HG03521 (cell line): Measurements from ENCODE around the gene CHI3L2.

Experiments
- ATAC-seq: cut with Tn5 transposase; IDR thresholded peaks from one replicate; pipeline ENCODE4 v1.9.1; 2021; ENCODE audit warnings: mild to moderate bottlenecking, moderate library complexity; ENCODE audit not compliant: unreplicated experiment

CHI3L2 gene

DNA sequence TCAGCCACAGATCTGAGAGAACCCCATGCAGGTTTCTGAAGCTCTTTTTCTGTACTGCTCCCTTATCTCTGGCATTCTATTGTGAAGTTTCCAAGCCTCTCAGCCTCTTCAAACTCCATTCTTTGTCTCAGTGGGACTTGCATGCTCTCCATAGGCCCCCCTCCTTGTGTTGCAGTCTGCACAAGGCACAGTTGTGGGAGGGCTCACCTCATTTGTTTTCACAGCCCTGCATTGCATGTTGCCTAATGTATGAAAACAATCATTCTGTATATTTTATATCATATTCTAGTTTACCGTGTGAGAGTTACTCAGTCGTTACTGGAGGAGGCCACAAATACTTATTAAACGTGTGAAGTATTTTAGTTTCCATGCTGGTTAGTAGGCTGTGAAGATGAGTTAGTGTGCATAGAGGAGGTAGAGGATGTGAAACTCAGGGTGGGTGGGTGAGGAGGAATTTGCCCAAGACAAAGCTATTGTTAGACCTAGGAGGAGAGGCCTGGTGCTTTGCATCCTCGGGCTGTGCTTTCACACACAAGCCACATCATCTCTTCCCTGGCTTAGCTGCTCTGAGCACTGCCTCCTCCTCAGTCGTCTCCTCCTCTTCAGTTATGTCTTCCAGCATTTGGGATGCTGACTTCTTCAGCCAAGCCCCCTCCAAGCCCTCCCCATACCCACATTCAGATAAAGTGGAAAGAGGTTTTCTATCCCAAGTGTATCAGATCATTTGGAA is 7.8 kb upstream of the CHI3L2 start:
- no peak for ATAC-seq

DNA sequence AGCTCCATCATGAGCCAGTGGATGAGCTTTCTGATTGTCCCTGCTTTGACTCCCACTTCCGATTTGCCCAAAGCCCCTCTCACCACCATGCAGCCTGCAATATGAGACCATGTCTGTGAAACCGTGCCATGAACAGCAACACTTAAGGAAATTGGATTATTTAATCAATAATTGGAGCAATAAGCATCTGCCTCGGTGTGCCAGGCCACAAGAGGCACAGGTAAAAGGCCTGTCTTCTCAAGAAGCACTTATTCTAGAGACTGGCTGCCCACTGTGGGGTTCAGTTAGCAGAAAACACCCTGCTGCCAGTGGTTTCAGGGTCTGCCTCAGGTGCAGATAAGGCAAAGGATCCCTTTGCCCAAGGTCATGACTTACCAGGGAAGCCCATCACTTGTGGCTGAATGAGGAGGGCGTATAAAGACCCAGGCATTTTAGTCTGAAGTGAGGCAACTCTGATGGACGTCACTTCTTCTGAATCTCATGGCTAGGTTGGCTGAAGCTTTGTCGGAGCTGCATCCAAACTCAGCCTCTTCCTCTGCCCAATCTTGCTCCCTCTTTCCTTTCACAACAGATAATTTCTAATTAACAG is 7.1 kb upstream of the CHI3L2 start:
- no peak for ATAC-seq

DNA sequence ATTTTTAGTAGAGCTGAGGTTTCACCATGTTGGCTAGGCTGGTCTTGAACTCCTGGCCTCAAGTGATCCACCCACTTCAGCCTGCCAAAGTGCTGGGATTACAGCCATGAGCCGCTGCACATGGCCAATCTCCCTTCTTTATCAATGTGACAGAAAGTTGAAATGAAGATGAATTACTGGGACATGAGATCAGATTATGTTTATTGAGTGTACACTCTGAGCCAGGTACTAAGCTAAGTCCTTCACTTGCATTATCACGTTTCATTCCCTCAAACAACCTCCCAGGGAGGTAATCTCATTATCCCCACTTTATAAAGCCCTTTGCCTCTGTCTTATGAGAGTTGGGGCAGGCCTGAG is 6.3 kb upstream of the CHI3L2 start:
- ATAC-seq, result no peak

DNA sequence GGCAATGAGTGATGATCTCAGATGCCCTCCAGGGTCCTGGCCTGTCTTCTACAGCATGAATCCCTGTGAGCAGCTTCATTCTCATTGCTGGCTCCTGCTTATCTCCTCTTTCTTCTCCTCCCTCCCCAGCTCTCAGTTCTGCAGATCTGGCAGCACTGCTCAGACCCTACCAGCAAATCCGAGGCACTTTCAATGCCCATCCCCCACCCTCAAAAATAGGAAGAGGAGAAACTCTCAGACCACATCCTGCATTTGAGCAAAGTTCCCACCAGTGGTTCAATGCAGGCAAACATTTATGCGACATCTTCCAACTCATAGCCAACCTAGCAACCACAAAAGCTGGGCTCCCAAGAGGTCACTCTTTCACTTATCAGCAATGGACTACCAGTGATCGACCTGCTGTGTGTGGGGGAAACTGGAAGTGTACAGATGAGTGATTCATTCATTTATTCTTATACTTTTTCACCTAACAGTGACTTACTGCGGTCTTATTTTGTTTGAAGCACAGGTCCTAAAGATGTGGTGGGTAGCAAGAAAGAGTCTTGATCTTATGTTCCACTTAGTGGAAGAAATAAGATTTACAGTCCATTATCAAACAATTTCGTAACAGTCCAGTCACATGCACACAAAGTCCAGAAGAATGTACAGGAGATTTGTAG is 5.8 kb upstream of the CHI3L2 start:
- ATAC-seq, result peak; percentile 38

DNA sequence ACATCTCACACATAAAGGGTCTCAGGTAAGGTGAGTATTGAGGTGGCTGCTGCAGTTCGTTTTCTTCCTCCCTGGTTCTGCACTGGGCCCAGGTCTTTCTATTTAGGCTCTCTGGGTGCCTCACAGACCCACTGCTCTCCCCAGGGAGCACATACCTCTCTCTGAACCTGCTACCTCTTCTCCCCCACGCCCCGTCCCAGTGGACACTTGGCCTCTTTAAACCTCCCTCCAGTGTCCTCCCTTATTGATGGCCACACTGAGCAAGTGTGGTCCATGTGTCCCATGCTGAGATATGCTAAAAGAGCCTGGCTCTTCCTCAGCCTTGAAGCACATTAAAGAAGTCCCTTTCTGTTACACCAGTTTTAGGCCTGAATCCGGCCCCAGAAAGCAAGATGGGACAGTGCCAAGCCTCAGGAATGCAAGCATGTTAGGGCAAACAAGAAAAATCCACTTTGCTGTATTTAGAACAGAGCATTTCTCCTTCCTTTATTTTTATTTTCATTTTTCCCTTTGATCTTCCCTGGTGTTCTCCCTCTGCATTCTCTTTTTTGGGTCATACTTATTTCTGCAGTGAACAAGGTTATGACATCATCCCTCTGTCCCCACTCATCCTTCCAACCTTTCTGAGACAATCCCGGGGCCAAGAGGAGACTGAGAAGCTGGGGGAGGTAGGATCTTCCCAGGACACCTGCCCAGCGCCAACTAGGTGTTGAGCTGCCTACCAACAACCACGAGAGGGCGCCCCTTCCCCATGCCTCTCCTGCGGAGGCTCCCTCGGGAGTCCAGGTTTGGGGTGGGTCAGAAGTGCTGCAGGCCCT is 5.0 kb upstream of the CHI3L2 start:
- ATAC-seq, result peak; percentile 33

DNA sequence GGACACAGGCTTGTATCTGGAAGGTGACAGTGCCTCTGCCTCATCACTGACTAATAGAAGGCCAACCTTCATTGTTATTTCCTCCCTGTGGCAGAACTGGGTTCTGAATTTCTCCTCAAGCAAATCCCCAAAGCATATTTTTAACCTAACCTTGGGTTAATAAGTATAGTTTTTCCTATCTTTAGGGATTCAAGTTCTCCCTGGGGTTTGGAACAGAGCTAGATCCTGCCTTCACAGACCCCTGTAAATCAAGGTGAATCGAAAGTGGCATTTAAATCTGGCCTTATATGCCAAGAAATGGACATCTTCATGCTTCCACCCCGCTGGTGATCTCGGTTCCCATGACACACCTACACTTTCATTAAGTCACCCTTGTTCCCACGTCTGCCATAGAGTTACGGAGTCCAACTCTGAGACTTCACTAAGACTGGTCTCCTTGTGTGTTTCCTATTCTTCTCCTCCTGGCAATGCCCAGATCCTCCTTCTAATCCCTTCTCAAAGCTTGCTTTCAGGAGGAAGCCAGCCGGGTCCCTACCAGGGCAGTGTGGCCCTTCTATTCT is 4.3 kb upstream of the CHI3L2 start:
- no peak for ATAC-seq

DNA sequence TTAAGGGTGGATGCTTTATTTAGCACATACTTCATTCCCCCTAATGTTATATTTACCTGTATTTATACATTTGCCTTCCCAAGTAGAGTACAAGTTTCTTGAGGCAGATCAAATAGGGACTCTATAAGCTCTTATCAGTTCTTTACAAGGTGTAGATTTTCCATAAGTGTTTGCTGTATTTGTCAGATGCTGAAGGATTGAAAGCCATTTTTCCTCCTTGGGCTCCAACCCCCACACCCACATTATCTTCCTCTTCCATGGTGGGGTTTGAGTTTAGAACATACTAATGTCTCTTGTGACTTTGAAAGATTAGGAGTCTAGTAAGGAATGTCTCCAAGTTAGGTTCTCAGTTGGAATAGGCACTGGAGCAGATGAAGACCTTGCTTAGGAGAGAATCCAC is 2.4 kb upstream of the CHI3L2 start:
- ATAC-seq, result no peak

DNA sequence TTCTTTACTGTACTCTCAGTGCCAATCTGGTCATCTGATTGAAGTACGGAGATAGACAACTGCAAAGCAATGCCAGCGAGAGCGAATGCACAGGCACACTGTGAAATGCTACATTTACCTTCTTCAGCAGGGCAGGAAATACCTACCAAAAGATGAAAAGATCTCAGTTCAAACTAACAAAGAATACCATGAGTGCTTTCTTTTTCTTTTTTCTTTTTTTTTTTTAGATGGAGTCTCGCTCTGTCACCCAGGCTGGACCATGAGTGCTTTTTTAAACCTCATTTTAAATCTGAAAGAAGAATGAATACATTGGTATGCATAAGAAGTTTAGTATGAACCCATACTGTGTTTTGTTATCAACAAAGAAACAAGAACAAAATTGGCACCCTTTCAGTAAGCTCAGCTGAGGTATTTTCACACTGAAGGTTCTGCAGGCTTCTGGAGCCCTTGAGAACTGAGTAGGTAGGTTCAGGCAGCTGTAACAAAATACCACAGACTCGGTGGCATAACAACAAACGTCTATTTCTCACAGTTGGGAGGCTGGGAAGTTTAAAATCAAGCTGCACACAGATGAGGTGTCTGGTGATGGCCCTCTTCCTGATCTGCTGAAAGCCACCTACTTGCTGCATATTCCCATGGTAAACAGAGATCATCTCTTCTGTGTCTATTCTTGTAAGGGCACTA is 1.7 kb upstream of the CHI3L2 start:
- no peak for ATAC-seq

DNA sequence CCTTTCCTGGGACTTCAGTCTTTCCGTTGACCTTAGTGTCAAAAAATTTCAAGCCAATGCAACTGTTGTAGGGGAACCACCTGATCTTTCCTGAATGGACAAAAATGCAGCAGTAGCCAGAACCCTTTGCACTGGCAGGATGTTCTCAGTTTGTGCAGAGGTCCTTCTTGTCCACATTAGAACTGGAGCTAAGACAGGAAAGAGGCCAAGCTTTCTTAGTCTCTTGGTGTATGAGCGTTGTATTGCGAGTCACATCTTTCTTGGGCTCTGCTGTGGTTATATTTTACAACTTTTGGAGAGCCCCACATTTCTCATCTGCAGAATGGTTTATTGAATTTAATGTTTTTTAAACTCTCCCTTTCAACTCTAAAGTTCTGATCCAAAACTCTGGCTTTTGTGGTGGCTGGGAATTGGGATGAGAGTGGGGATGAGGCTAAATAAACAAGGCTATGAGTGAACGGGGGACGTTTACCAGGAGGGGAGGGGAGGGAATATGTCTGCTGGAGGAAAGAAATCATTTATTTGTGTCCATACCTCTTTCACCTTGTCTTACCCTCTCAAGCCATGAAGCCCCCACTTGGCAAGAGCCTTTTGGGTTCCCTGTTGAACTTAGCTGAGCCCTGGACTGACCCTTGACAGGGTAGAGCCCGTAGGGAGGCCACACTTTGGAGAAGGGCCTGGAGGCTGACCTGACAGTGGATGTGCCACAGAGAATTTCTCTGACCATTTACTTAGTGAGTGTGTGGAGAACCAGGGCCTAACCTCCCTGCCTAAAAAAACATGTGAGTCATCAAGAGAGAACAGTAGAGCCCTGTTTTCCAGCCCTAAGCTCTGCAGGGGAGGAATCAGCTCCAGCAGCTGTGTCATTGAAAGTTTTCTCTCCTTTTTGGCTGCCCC is 586 bp downstream of the CHI3L2 start:
- ATAC-seq, result no peak

DNA sequence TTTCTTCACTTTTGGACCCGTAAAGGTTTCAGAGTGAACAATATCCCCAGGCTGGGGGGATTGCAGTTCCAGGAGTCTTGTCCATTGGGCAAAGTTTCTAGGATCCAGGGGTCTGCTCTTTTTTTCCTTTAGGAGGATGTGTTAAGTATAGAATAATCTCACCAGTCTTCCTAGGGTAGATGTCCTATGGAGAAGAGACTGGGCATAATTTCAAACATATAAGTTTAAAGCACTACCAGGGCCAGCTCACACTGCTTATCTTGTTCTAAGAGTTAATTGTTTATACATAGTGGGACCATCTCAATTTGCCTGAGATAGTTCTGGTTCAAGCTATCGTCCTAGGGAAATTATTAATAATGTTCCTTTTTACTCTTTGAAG is 1.2 kb downstream of the CHI3L2 start:
- ATAC-seq, result no peak

DNA sequence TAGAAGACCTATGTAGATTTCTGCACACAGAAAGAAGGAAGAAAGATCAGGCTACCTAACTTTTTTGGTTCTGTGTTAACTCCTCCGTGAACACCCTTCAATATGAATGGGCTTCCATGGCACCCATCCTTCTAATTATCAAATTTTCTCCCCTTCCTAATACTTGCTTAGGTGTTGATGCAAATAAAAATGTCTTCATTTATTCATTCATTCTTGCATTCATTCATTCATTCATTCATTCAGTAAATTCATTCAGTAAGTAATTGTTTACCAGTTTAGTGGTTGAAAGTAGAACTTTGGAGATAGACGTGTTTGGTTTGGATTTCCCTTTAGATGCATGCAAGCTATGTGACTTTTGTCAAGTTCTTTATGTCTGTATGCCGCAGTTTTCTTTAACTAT is 4.6 kb downstream of the CHI3L2 start:
- ATAC-seq, result no peak

DNA sequence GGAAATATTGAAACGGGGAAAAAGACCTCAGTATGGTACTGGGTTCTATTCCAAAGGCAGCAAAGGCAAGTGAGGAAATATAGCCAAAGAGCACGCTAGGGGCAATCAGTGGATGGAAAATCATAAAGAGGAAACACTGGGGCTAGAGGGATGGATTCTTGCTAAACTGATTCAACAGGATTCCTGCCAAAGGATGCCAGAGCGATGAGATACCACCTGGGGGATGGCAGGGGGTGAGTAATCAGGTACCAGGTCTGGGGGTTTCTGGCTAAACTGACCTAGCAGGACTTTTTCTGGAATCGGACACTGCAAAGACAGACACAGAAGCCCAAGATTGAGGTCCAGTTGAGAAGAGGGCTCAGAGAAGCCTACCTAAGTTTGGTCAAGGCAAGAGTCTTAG is 6.7 kb downstream of the CHI3L2 start:
- ATAC-seq, result no peak

DNA sequence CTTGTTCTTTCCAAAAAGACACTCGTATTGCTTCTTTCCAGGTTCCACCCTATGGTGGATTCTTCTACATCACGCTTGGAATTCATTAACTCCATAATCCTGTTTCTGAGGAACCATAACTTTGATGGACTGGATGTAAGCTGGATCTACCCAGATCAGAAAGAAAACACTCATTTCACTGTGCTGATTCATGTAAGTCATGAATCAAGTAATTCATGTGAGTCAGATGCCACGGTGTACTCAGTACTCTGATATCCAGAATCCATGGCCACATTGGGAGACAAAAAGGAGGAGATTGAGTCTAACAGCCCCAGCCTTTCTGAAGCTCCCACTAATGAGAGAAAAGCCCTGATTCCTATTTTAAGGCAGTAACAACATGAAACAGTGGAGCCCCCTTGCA is 7.4 kb downstream of the CHI3L2 start:
- ATAC-seq, result no peak

DNA sequence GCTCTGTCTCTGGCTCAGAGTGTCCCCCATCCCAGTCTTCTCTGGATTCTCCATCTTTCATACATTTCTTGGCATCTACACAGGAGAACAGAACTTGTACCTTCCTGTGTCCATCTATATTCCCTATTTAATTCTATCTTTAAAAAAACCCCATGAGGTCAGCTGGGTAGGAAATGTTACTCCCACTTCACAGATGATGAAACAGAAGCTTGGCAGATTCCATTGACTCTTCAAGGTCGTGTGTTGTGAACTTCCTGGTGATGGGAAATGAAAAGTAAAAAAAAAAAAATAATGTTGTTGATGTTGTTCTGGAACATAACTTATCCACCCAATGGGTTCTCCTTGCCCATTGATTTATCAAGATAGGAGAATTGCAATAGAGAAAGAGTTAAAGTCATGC is 8.9 kb downstream of the CHI3L2 start:
- ATAC-seq, result no peak

DNA sequence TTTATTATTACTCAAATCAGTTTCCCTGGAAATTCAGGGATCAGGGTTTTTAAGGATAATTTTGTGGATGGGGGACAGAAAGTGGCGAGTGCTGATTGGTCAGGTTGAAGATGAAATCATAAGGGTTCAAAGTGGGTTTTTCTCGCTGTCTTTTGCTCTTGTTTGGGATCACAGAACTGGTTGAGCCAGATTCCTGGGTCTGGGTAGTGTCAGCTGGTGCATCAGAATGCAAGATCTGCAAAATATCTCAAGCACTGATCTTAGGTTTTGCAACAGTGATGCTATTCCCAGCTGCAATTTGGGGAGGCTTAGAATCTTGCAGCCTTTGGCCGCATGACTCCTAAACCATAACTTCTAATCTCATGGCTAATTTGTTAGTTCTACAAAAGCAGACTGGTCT is 9.3 kb downstream of the CHI3L2 start:
- ATAC-seq, result no peak

DNA sequence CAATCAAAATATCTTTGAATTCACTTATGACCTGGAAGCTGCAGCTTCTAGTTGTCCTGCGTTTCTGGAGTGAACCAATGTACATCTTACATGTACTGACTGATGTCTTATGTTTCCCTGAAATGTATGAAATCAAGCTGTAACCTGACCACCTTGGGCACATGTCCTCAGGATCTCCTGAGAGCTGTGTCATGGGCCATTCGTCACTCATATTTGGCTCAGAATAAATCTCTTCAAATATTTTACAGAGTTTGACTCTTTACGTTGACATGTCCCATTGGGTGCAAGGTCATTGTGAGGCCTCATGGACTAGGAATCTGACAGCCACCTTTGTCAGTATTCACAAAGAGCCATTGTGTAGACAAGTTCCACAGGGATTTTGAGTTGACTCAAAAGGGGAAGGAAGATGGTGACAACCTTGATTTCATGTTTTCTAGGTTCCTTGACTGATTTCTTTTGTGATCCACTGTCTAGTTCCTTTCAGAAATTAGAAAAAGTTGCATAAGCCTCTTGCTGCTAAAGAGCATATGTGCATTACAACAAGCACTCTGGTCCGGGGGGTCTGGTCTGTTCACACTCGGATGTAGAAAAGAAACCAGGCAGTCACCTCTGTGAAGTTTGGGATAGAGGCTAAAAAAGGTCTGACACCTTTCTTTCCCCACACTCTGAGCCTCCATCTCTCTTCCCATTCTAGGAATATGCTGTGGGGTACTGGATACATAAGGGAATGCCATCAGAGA is 10.7 kb downstream of the CHI3L2 start:
- ATAC-seq, result no peak

DNA sequence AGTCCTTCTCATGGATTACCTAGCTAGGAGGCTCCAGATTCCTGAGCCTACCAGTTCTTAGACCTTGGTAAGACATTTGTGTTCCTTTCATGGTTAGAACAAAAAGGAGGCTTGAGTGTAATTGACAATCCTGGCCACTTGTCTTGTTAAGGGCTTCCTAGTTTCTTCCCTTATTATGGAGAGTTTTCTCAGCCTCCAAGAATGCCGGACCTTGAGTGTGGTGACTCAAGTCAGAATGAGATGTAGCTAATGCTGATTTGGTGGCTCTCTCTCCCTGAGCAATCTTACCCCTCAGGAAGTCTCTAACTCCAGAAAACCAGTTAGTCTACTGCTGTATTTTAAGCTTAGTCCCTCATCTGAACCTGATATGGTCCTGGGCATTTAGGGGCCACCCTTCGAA is 14.3 kb downstream of the CHI3L2 start:
- no peak for ATAC-seq

DNA sequence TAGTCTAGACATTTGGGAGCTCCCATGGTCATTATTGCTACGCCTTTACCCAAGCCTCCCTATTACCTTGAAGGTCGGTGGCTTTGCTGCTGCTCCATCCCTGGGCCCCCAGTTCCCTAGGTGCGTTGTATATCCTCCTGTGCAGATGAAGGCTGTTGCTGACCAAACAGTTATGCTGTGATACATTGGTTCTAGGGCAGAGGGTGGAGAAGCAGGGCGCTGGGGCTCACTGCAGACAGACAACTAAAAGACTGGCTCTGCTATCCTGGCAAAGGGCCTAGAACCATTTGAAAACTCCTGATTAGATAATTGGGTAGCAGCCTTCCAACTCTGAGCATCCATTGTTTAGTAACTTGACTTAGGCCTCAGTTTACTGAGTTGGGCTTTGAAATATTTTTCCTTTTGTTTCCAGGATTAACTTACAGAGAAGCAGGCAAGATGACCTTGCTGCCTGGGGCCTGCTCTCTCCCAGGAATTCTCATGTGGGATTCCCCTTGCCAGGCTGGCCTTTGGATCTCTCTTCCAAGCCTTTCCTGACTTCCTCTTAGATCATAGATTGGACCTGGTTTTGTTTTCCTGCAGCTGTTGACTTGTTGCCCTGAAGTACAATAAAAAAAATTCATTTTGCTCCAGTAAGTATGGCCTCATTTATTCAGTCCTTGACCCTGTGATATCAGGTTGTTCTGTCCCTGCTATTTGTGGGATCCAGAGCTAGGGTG is 15.5 kb downstream of the CHI3L2 start:
- ATAC-seq, result no peak
